GM19351 (cell line): Measurements from ENCODE around the gene RPA4.
"Not testable (repeated sequence)": the region's sequence is repeated elsewhere in the genome, so short reads cannot be mapped to it uniquely, and the experiment has no call there.

Source experiments
- ATAC-seq: cut with Tn5 transposase; IDR thresholded peaks from one replicate; pipeline ENCODE4 v1.9.1; 2021; ENCODE audit warnings: mild to moderate bottlenecking, moderate library complexity; ENCODE audit not compliant: unreplicated experiment

The RPA4 gene

GRCh38 chrX:96883608-96884007 is at the start of gene RPA4:
TSS of gene RPA4 (plus strand) at chrX:96883908. CDS start at chrX:96884311, 403 bp downstream.
- ATAC-seq = no peak

GRCh38 chrX:96834137-96834536 is 49.6 kb upstream of the RPA4 start:
- ATAC-seq = no peak

GRCh38 chrX:96835660-96836289 is 47.9 kb upstream of the RPA4 start:
- peak; percentile 68 for ATAC-seq

- no peak for ATAC-seq
These were observed 45.9 kb upstream of the RPA4 start for GRCh38 chrX:96837808-96838207.

- ATAC-seq = no peak
These were observed 45.2 kb upstream of the RPA4 start for GRCh38 chrX:96838537-96838936.

- no peak for ATAC-seq
These were observed 42.4 kb upstream of the RPA4 start for GRCh38 chrX:96841325-96841724.

GRCh38 chrX:96841866-96842265 is 41.8 kb upstream of the RPA4 start:
- ATAC-seq = not testable (repeated sequence)

- ATAC-seq = no peak
These were observed 40.1 kb upstream of the RPA4 start for GRCh38 chrX:96843566-96843965.

GRCh38 chrX:96846841-96847240 is 36.9 kb upstream of the RPA4 start:
- no peak for ATAC-seq

- ATAC-seq = not testable (repeated sequence)
These were observed 24.3 kb upstream of the RPA4 start for GRCh38 chrX:96859422-96859821.

GRCh38 chrX:96861218-96861617 is 22.5 kb upstream of the RPA4 start:
- peak; percentile 73 for ATAC-seq

- peak; percentile 22 for ATAC-seq
These were observed 22.0 kb upstream of the RPA4 start for GRCh38 chrX:96861661-96862060.

GRCh38 chrX:96884027-96884426 is 319 bp downstream of the RPA4 start:
- no peak for ATAC-seq

GRCh38 chrX:96889726-96890125 is 6.0 kb downstream of the RPA4 start:
- no peak for ATAC-seq

GRCh38 chrX:96906741-96907140 is 23.0 kb downstream of the RPA4 start:
- ATAC-seq = no peak

- ATAC-seq = no peak
These were observed 24.0 kb downstream of the RPA4 start for GRCh38 chrX:96907516-96908272.

GRCh38 chrX:96909291-96909690 is 25.6 kb downstream of the RPA4 start:
- ATAC-seq = no peak

- ATAC-seq = no peak
These were observed 35.2 kb downstream of the RPA4 start for GRCh38 chrX:96918864-96919263.

- no peak for ATAC-seq
These were observed 36.0 kb downstream of the RPA4 start for GRCh38 chrX:96919672-96920071.

- ATAC-seq = no peak
These were observed 40.9 kb downstream of the RPA4 start for GRCh38 chrX:96924581-96924980.

- no peak for ATAC-seq
These were observed 45.3 kb downstream of the RPA4 start for GRCh38 chrX:96929036-96929435.
